Muscle of leg (tissue), 11 donors: ENCODE measurements around the gene ADH4. TPM values are rescaled to one million over a fixed set of nuclear protein-coding genes. Genes with fewer than 3 reads are reported as not detected.
A peak's percentile ranks its signal among the peaks of the same experiment; 100 is the strongest.
"Not testable (repeated sequence)": the region's sequence is repeated elsewhere in the genome, so short reads cannot be mapped to it uniquely, and the experiment has no call there.

ENCODE experiments used
- DNase-seq: peaks from one replicate; pipeline ENCODE4 v3.0.0; 2013
- H3K27ac ChIP-seq: one replicate; pipeline ENCODE4 v1.5.1; 2013; ENCODE audit warnings: mild to moderate bottlenecking, low read length, control low read depth
- H3K27me3 ChIP-seq: one replicate; pipeline ENCODE4 v1.6.1; 2013; ENCODE audit warnings: low read length; ENCODE audit not compliant: control insufficient read depth, insufficient read depth
- H3K36me3 ChIP-seq: one replicate; pipeline ENCODE4 v1.6.1; 2013; ENCODE audit warnings: low read length; ENCODE audit not compliant: control insufficient read depth, insufficient read depth
- H3K4me1 ChIP-seq: one replicate; pipeline ENCODE4 v1.6.1; 2013; ENCODE audit warnings: low read length; ENCODE audit not compliant: control insufficient read depth, insufficient read depth
- H3K4me3 ChIP-seq: one replicate; pipeline ENCODE4 v1.5.1; 2013; ENCODE audit warnings: low read length, control low read depth
- H3K9me3 ChIP-seq: replicated peaks from 2 replicates; pipeline ENCODE4 v1.6.1; 2013; ENCODE audit warnings: low read depth, low read length; ENCODE audit not compliant: control insufficient read depth
- WGBS: methylation state at CpG from one replicate; pipeline ENCODE4 v1.1.5; 2013; ENCODE audit warnings: missing lambda C conversion rate; ENCODE audit not compliant: insufficient coverage; 5-methylcytosine and 5-hydroxymethylcytosine counted together
- polyA plus RNA-seq, 8 donors: library from polyadenylated mRNA; unstranded; fragments of 120-200 nt; gene quantifications; one replicate each; pipeline versions ENCODE4 v1.2.1 to v1.2.3, GENCODE V29; 2013; ENCODE audit warnings: inconsistent platforms in 1 of 8, low replicate concordance in 1 of 8; ENCODE audit not compliant: insufficient read length in 8 of 8, insufficient read depth in 1 of 8
- total RNA-seq: library from RNA; stranded (reverse); fragments of 120-200 nt; gene quantifications from one replicate; pipeline ENCODE4 v1.2.4, GENCODE V29; 2013

ADH4 gene
- total and polyA plus RNA-seq, 9 donors = 0.14 to 1.3 (median 0.48) TPM; not detected in 3

GRCh38 chr4:99104153-99104552 is 39.9 kb downstream of the ADH4 start:
- Histone ChIP-seq H3K27me3 (no peaks in the 10 kb centered on the region), H3K4me3 (no peak overlapping the region), H3K9me3 (peaks cover 3% of the 10 kb centered on the region), H3K27ac (no peak overlapping the region), H3K36me3 (no peaks in the 10 kb centered on the region), H3K4me1 (no peaks in the 10 kb centered on the region)
- WGBS = no CpG with 5 or more reads among the region's 1 CpG
- DNase-seq = no peak

- H3K27ac ChIP-seq = no peak overlapping the region
- H3K9me3 ChIP-seq = peaks cover 3% of the 10 kb centered on the region
- DNase-seq = no peak
- no peaks in the 10 kb centered on the region for H3K4me1 ChIP-seq
- H3K27me3 ChIP-seq = no peaks in the 10 kb centered on the region
- no peak overlapping the region for H3K4me3 ChIP-seq
- no peaks in the 10 kb centered on the region for H3K36me3 ChIP-seq
Measured at GRCh38 chr4:99103166-99103565, 40.9 kb downstream of the ADH4 start.

- no peak for DNase-seq
- no peaks in the 10 kb centered on the region for H3K4me1 ChIP-seq
- H3K27ac ChIP-seq = no peak overlapping the region
- H3K4me3 ChIP-seq = no peak overlapping the region
- no peaks in the 10 kb centered on the region for H3K27me3 ChIP-seq
- no peaks in the 10 kb centered on the region for H3K36me3 ChIP-seq
- H3K9me3 ChIP-seq = peaks cover 3% of the 10 kb centered on the region
- 100% methylated on average over 2 of the region's 2 CpGs for WGBS
Measured at GRCh38 chr4:99102634-99103033, 41.5 kb downstream of the ADH4 start.

GRCh38 chr4:99100876-99101275 is 43.2 kb downstream of the ADH4 start:
- DNase-seq = no peak
- WGBS = no CpG with 5 or more reads among the region's 1 CpG
- H3K9me3 ChIP-seq = peaks cover 3% of the 10 kb centered on the region
- H3K27me3 ChIP-seq = no peaks in the 10 kb centered on the region
- no peak overlapping the region for H3K4me3 ChIP-seq
- no peak overlapping the region for H3K27ac ChIP-seq
- no peaks in the 10 kb centered on the region for H3K4me1 ChIP-seq
- H3K36me3 ChIP-seq = no peaks in the 10 kb centered on the region

- DNase-seq, H3K27ac ChIP-seq, H3K27me3 ChIP-seq, H3K4me3 ChIP-seq, H3K9me3 ChIP-seq, H3K4me1 ChIP-seq, H3K36me3 ChIP-seq: not testable (repeated sequence)
- 81% methylated on average over 3 of the region's 5 CpGs for WGBS
Measured at GRCh38 chr4:99099814-99100213, 44.3 kb downstream of the ADH4 start.

- no peaks in the 10 kb centered on the region for H3K4me1 ChIP-seq
- H3K9me3 ChIP-seq = peaks cover 3% of the 10 kb centered on the region
- H3K27me3 ChIP-seq = no peaks in the 10 kb centered on the region
- no peak for DNase-seq
- no peak overlapping the region for H3K4me3 ChIP-seq
- H3K27ac ChIP-seq = no peak overlapping the region
- 93% methylated on average over 9 of the region's 12 CpGs for WGBS
- H3K36me3 ChIP-seq = no peaks in the 10 kb centered on the region
Measured at GRCh38 chr4:99099311-99099710, 44.8 kb downstream of the ADH4 start.

- DNase-seq, H3K4me1 ChIP-seq, H3K9me3 ChIP-seq, H3K4me3 ChIP-seq, H3K27me3 ChIP-seq, H3K36me3 ChIP-seq: not testable (repeated sequence)
- peak overlapping the region; percentile 95 for H3K27ac ChIP-seq
- WGBS = no CpG with 5 or more reads among the region's 2 CpGs
Measured at GRCh38 chr4:99091841-99092240, 52.3 kb downstream of the ADH4 start.

GRCh38 chr4:99091216-99091575 is 52.9 kb downstream of the ADH4 start:
- Histone ChIP-seq H3K9me3 (no peaks in the 10 kb centered on the region), H3K4me3 (no peak overlapping the region), H3K4me1 (peaks cover 4% of the 10 kb centered on the region), H3K27me3 (no peaks in the 10 kb centered on the region), H3K36me3 (no peaks in the 10 kb centered on the region), H3K27ac (peak overlapping the region; percentile 95)
- no CpG with 5 or more reads among the region's 2 CpGs for WGBS
- DNase-seq = no peak

- no peaks in the 10 kb centered on the region for H3K27me3 ChIP-seq
- peak; percentile 90 for DNase-seq
- no peaks in the 10 kb centered on the region for H3K9me3 ChIP-seq
- peak overlapping the region; percentile 95 for H3K27ac ChIP-seq
- no CpG with 5 or more reads among the region's 2 CpGs for WGBS
- H3K4me1 ChIP-seq = peaks cover 4% of the 10 kb centered on the region
- H3K4me3 ChIP-seq = peak overlapping the region; percentile 1
- peaks cover under 1% of the 10 kb centered on the region for H3K36me3 ChIP-seq
Measured at GRCh38 chr4:99090481-99091215, 53.4 kb downstream of the ADH4 start.

- no peaks in the 10 kb centered on the region for H3K9me3 ChIP-seq
- H3K27me3 ChIP-seq = no peaks in the 10 kb centered on the region
- H3K4me3 ChIP-seq = peak within 1 kb of the TSS; percentile 81
- 0% methylated on average over 42 of the region's 53 CpGs for WGBS
- peaks cover 4% of the 10 kb centered on the region for H3K4me1 ChIP-seq
- peaks cover 16% of the 10 kb centered on the region for H3K36me3 ChIP-seq
- peak; percentile 94 for DNase-seq
- peak within 1 kb of the TSS; percentile 95 for H3K27ac ChIP-seq
Measured at GRCh38 chr4:99088481-99089365, 55.4 kb downstream of the ADH4 start, which contains the start of gene ADH5. Gene ADH5, minus strand, starts transcription at chr4:99088788. Its CDS starts 88 bp downstream, at chr4:99088700.
